ENCODE data around the gene FAM181A.

DNA sequence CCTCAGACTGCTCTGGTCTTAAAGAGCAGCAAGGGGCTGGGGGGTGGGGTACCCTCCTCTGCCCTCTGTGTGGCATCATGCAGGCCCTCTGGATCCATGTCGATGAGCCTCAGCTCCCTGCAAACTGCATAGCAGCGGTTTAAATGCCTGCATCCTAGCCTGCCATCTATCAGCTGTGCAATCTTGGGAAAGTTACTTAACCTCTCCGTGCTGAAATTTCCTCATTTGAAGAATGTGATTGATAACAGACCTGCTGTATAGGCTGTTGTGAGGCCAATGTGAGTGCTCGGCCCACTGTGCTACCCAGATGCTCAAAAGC, 3.8 kb downstream of the FAM181A start:
- TF ChIP-seq FOXK2 (IDR thresholded peaks at IDR 0.05) (no peak), FOXA1 (IDR thresholded peaks at IDR 0.05) (no peak), SUZ12 (IDR thresholded peaks at IDR 0.05) (no peak), L3MBTL2 (conservative IDR thresholded peaks at IDR 0.05) (no peak), ARNT (IDR thresholded peaks at IDR 0.05) (no peak), BHLHE40 (IDR thresholded peaks at IDR 0.05; ENCODE audit: borderline replicate concordance) (no peak), HDGF (IDR thresholded peaks at IDR 0.05; ENCODE audit: borderline replicate concordance) (no peak), ZNF384 (IDR thresholded peaks at IDR 0.05) (no peak), TARDBP (IDR thresholded peaks at IDR 0.05) (no peak)
